HG02884 (cell line): ENCODE results near the gene RBM43.
"Not testable (repeated sequence)": the region's sequence is repeated elsewhere in the genome, so short reads cannot be mapped to it uniquely, and the experiment has no call there.

Experiments
- ATAC-seq: cut with Tn5 transposase; IDR thresholded peaks from one replicate; pipeline ENCODE4 v1.9.1; 2021; ENCODE audit warnings: mild to moderate bottlenecking, moderate library complexity; ENCODE audit not compliant: unreplicated experiment

Gene RBM43

DNA sequence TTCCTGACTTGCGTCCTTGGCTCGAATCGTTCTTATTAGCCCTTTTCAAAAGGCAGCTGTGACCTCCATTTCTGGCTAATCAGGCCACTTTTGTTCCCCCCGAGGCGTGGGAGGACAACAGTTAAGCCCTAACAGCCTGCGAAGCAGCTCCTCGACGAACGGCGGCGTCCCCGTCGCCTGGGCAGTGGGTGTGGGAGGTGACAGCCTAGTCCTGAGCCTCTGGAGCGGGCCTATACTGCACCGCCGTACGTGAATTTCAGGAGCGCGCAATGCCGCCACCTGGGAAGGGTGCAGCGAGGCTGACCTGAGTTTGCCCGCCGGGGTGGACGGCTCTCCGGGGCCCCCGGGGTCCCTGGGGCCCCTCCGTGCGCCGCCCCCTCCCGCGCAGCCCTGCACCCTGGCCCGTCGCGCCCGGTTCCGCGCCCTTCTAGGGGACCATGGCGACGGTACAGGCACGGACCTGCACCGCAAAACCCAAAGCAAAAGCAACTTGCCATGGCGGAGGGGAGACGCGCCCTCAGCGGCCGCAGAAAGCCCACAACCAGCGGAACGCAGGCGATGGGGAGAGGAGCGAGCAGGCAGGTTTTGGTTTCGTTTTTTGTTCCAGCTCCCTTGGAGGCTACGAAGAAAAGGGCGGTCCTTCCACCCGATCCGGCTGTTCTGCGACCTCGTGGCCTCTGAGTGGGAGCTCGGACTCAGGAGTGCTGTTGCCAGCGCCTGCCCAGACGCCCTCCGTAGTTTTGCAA is at the start of gene RBM43:
Gene RBM43, minus strand, starts transcription at position 633 of the 746 bp plus-strand sequence. Its CDS starts 136 bp downstream, at position 497.
- ATAC-seq, result peak; percentile 89

DNA sequence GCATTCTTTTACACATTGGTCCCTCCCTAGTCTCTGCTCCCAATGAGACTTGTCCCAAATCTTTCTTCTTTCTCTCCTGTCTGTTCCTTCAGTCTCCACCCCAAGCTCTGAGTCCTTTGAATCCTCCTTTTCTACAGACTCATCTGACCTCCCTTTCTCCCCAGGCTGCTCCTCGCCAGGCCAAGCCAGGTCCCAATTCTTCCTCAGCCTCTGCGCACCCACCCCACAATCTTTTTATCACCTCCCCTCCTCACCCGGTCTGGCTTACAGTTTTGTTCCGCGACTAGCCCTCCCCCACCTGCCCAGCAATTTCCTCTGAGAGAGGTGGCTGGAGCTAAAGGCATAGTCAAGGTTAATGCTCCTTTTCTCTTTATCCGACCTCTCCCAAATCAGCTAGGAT is 48.6 kb upstream of the RBM43 start:
- ATAC-seq, result not testable (repeated sequence)

DNA sequence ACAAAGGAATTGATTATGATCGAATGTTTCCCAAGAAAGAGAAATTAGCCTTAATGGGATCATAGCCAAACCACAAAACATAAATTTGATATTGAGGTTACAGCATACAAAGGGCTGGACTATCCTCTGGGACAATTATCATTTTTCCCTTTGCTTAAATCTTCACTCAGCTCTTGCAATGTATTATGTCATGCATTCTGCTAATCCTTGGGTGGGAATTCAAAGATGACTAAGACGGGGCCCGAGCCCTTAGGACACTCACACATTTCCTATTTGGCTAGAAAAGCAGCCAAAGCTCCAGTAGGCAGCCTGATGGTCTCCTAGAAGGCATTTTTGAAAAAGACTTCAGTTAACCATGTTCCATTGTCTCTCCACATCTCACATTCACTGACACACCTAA is 45.0 kb upstream of the RBM43 start:
- no peak for ATAC-seq

DNA sequence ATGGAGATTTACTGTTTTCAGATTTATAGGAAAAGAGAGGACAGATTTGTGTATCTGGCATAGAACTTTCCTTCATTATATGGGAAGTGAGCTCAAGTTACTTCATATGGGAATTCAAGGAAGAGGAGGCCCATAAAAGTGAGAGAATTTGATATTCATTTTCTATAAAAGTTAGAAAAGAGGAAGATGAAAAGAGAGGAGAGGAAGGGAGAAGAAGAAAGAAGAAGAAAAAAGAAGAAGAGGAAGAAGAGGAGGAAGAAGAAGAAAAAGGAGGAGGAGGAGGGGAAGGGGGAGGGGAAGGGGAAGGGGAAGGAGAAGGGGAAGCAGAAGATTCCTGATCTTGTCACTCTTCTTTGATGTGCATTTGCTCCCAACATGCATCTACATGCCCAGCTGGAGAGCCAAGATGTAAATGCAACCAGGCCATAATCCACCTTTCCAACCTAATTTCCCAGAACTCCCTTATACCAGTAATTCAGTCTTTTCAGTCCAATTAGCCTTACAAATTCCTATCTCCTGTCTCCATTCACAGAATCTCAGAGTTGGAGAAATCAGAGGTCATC is 43.5 kb upstream of the RBM43 start:
- ATAC-seq, result no peak

DNA sequence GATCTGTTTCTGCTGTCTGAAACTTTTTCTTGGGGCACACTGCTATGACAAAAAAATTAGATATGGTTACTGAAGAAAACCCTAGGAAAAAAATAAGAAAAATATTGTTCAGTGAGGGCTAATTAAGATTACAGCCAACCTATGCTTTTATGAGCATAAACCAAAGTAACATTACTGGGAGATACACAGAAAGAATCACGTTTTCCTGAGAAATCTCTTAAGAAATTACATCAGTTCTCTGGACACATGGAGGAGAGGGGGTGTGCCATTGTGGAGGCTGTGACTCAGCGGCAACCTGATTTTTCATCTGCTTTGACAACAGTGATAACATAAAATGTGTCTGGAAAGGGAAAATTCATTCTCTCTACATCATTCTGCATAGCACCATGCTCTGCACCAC is 41.2 kb upstream of the RBM43 start:
- ATAC-seq, result no peak

DNA sequence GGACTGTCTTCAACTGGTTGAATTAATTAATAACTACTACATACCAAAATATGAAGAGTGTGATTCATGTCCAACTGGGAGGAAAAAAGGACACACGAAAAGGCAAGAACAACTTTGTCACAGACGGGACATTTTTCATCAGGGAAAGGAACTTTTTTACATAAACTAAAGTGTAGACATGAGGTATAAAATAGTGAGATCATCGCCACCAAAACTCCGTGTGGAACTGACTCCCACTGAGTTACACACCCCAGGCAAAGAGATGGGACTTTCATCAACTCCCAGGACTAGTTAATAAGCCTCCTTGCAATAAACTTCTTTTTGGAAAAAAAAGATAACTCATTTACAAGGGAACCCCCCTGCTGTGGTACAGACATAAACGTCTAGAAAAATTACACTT is 40.7 kb upstream of the RBM43 start:
- no peak for ATAC-seq

DNA sequence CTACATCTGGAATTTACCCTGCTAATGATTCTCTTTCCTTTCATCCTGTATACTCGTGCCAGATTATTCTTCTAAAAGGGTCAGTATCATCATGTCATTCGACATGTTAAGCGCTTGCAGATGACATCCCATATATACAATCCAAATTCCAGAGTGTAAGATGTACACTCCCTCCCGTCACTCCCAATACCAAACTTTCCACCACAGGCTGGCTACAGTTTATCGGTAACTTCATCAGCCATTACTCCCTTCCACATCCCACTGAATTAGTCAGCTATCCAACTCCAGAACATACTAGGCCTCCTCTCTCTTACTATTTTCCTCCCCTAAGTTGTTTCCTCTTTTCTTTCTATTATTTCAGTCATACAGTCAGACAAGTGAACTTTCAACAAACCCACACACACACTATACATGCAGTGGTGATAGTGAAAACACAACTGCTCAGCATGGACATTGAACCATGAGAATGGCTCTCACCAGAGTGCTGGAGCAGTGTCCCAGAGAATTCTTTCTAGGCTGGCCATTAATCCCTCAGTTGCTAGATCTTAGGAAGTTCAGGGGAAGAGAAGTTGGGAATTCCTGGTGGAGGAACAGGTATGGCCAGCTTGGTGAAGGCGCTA is 38.4 kb upstream of the RBM43 start:
- peak; percentile 68 for ATAC-seq

DNA sequence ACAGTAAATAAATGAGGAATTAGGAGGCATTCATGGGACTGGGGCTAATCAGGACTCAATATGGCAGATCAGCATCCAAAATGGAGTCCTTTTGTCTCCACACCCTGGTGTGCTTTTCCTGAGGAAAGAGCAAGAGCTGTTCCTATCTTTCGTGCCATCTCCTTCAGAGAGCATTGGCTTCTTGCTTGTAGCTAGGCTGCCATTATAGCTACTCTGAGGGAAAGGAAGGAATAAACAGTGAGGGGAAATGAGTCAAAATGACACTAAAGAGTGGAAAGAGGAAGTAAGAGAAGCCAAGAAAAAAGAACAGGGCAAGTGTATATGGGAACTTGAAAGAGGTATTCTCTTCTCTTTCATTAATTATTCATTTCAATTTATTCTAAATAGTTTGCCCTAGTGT is 36.2 kb upstream of the RBM43 start:
- peak; percentile 89 for ATAC-seq

DNA sequence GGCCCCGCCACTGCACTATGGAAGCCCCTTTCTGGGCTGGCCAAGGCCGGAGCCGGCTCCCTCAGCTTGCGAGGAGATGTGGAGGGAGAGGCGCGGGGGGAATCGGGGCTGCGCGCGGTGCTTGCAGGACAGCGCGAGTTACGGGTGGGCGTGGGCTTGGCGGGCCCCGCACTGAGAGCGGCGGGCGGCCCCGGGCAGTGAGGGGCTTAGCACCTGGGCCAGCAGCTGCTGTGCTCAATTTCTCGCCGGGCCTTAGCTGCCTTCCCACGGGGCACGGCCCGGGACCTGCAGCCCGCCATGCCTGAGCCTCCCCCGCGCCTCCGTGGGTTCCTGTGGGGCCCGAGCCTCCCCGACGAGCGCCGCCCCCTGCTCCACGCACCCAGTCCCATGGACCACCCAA is 34.3 kb upstream of the RBM43 start:
- not testable (repeated sequence) for ATAC-seq

DNA sequence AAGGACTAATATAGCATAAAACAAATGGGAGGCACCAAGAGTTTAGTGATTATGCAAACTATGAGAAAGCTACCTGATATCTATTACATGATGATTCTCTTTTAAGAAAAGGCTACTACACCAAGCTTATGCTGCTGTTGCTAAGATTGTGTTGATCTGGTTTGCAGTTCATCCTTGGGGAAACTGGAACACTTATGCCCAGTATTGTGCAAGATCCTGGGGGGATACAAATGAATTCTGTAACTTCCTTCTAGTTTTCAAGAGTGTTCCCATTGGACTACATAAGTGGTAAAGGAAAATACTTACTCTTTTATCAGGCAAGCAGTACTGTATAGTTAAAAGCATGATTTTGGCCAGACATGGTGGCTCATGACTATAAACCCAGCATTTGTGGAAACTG is 30.9 kb upstream of the RBM43 start:
- no peak for ATAC-seq

DNA sequence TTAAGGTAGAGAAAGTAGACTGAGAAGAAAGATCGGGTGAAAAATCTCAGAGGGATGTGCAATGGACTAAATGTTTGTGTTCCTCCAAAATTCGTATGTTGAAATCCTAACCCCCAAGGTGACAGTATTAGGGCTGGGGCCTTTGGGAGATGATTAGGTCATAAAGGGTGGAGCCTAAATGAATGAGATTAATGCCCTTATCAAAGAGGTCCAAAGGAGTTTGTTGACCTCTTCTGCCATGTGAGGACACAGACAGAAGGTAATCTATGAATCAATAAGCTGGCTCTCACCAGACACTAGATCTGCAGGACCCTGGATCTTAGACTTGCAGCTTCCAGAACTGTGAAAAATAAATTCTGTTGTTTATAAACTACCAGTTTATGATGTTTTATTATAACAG is 30.5 kb upstream of the RBM43 start:
- no peak for ATAC-seq

DNA sequence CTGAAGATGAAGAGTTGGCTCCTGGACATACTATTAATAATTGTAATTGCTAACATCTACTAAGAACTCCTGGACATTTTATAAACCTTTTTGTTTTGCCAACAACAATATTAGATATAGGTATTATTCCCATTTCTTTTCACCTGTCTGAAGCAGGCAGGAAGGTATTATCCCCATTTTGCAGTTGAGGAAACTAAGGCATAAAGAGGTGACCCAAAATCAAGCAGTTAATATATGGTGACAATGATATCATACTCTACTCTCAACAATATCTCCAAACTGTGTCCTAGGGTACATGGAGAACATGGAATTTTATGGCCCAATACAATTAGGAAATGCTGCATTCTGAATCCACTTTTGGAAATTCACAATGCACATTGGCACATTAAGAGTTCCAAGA is 29.6 kb upstream of the RBM43 start:
- ATAC-seq, result no peak

DNA sequence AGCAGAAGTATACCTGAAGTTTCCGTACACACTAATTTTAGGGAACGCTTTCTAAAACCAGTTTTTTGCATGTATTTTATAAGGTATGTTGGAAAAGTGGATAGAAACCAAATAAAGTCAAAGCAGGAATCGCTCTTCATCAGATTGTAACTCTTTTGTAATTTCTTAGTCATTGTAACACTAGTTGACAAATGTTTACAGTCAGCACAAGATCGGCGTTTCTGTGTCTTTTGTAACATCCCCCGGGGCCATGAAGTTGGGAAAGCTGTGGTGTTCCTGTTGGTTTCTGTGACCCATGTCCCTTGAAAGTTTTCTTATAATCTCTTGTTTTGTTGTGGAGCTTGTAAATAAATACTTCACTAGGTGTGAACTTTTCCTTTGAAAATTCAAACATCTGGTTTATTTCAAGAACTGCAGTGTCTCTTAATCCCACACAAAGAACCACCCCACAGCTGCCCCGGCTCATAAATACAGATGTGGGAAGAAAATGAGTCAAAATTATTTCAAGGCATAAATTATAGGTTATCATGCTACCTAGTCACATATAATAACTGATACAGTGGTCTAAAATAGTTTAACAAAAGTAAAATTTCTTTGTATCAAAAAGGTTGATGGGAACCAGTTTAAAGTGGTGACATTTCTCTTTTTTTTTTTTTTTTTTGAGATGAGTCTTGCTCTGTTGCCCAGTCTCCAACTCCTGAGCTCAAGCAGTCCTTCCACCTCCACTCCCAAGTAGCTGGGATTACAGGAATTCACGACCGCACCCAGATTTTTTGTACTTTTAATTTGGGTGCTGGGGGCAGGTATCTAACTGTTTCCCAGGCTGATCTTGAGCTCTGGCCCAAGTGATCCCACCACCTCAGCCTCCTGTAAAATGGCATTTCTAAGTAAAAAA is 28.6 kb upstream of the RBM43 start:
- ATAC-seq, result peak; percentile 11

DNA sequence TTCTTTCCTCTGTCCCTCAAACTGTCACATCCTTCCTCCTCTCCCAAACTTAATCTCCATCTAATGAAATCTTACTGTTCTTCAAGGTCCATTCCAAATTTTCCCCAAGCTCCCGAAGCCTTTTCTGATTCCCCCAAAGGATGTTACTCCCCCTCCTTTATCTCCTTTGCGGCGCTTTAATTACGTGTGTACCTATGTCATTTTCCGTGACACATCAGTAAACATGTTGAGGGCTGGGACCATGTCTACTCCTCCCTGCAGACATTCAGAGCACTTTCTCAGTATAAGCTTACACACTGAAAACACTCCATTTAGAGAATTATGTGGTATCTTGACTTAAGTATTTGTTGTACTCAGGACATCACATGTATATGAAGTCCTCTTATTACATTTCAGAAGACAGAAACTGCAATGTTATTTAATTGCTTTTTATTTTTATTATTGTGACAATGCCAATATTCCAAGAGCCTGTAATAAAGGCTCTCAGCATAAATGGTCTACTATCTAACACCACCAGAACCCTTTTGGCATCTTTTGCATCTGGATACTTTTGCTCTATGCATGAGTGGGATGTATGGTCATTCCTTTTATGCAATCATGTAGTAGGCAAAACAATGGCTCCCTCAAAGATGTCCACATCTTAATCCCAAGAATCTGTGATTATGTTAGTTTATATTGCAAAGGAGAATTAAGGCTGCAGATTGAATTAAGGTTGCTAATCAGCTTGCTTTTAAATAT is 26.0 kb upstream of the RBM43 start:
- ATAC-seq, result no peak

DNA sequence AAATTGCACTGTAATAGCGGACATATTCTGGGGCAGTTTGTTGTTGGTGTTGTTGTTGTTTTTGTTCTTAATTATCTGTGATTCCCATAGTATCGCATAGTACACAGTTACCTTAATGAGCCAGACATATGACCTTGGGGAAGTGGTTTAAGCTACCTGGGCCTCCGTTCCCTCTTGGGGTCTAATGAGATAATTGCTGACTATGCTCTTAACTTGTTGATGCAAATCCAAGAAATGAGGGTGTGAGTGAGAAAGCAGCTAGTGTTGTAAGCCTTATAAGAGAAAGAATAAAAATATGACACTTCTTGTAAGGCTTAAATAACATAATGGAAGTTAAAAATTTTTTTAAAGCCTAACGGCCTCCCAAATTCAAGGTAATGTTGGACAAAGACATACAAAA is 20.7 kb upstream of the RBM43 start:
- no peak for ATAC-seq

DNA sequence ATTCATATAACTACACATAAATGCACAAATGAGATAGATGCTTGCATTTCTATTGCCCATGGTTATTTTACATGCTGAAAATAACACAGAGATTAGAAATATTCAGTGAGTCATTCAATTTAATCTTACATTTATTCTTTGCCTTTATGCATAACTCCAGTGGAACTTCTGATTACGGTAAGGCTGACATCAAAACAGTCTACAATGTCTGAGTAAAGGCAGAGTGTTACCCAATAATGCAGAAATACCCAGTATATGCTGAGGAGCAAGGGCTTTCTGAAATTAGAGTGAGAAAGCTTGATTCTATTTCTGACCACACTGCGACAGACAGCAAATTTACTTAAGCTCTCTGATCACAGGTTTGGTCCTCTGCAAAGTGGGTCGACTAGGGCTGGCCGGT is 18.6 kb upstream of the RBM43 start:
- no peak for ATAC-seq

DNA sequence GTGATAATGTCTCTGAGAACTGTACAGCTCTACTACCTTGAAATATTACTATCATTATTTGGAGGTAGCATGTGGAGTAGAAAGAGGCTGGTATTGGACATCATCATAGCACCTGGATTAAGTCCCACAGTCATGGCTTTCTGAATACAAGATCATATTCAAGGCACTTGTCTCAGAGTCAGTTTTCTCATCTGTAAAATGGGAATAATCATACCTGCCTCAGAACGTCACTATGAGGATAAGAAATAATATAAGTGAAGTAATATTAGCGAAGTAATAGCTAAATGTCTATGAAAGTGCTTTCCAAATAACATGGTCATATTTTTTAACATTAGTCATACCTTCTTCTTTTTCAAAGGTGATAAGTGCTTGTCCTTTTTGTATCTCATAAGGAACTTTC is 16.8 kb upstream of the RBM43 start:
- ATAC-seq, result no peak

DNA sequence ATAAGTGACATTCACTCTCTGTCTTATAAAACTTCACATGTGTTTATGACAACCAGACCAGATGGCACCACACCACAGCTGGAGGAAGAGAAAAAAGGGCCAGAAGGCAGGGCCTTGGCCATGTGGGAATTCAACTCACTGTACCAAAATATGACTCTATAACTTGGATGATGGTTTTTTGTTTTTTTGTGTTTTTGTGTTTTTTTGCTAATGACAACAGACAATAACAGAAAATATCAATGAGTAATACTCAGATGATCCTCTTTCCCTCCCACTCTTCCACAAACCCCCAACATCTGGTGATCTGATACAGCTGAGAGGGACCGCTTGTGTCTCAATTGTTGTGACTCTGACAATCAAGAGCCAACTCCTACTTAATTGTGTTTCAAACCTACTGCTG is 15.4 kb upstream of the RBM43 start:
- ATAC-seq, result no peak

DNA sequence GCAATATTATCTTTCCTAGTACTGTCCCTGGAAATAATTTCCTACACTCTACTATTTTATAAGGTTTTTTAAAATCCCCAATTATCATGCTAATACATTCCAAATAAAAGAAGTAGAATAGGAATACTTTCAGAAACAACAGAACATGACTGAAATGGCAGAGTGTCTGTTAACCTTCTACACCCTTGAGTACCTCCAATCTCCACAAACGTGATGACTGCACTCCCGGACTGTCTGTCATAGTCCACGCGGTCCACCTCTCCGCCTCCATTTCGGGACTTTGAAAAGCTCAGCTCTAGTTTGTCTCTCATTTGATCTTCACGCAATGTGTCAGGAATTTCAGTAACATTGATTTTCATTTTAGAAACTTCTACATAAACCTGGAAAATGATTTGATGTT is 13.6 kb upstream of the RBM43 start:
- ATAC-seq, result no peak

DNA sequence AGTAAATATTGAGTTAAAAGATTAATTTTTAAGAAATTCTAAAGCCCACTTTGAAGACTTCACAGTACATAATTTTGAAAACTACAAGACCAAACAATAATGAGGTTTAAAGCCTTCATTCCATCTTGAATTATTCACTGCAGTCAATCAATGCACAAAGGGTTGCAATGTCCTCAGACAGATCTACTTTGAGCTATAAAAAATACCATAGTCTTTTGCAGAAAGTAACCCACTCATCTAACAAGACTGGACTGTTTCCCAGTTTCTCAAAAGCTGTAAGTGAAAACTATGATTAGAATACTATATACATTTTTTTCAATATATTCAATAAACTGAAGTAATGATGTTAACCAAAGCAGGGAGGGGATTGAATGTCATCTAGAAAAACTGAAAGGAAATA is 10.2 kb upstream of the RBM43 start:
- ATAC-seq, result no peak
